H7 (cell line): ENCODE results near the gene PHLPP1. TPM values are rescaled to one million over a fixed set of nuclear protein-coding genes. Genes with fewer than 3 reads are reported as not detected.
A peak's percentile ranks its signal among the peaks of the same experiment; 100 is the strongest.

Experiments
- DNase-seq: peaks from one replicate; pipeline ENCODE4 v3.0.0; 2012
- H3K27me3 ChIP-seq: 2 replicates; pipeline ENCODE4 v1.6.0; 2011; ENCODE audit warnings: mild to moderate bottlenecking, low read length; ENCODE audit not compliant: control insufficient read depth, insufficient read depth
- H3K36me3 ChIP-seq: replicated peaks from 2 replicates; pipeline ENCODE4 v1.5.1; 2011; ENCODE audit warnings: low read length; ENCODE audit not compliant: control insufficient read depth, insufficient read depth
- H3K4me3 ChIP-seq: 2 replicates; pipeline ENCODE4 v1.5.1; 2011; ENCODE audit warnings: low read depth, mild to moderate bottlenecking, control low read depth, low read length, moderate library complexity; ENCODE audit not compliant: insufficient read depth
- total RNA-seq: library from RNA; depleted of rRNA; stranded (reverse); fragments of >200 nt; shearing (Covaris generic); gene quantifications from 2 replicates; pipeline ENCODE4 v1.2.3, GENCODE V29; 2014

PHLPP1 gene
- total RNA-seq, 1 experiment from 2014 or later = 23.0 TPM

DNA sequence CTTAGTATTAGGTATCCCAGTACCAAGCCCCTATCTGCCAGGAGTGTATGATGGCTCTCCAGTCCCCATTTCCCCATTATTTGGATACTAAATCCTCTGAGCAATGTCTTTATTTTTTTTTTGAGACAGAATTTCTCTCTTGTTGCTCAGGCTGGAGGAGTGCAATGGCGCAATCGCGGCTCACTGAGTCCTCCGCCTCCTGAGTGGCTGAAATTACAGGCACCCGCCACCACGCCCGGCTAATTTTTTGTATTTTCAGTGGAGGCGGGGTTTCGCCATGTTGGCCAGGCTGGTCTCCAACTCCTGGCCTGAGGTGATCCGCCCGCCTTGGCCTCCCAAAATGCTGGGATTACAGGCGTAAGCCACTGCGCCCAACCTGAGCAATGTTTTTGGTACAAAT lies 3.6 kb upstream of the PHLPP1 start:
- H3K36me3 ChIP-seq = no peaks in the 10 kb centered on the region
- no peaks in the 10 kb centered on the region; the same call in 1 of the 2 replicates for H3K27me3 ChIP-seq
- no peak for DNase-seq
- H3K4me3 ChIP-seq = no peak overlapping the region

DNA sequence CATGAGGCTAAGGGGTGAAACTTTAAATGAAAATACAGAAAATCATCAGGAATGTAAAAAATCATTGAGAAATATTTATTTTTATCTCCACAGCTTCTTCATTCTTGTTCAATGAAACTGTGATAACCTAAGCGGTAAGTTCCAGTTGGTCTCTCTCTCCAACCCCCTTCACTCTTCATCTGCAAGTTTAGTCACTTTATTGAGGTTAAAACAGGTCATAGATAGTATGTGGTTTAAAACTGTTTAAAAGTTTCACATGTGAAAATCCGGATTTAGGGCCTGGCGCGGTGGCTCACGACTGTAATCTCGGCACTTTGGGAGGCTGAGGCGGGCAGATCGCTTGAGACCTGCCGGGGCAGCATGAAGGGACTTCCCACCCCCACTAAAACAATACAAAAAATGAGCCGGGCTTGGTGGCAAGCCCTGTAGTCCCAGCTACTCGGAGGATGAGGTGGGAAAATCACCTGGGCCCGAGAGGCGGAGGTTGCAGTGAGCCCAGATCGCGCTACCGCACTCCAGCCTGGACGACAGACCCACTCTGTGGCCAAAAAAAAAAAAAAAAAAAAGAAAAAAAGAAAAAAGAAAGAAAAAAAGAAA lies 1.6 kb upstream of the PHLPP1 start:
- no peaks in the 10 kb centered on the region for H3K36me3 ChIP-seq

GRCh38 chr18:62714671-62715435 lies 488 bp upstream of the PHLPP1 start:
- DNase-seq = peak; percentile 96
- peak overlapping the region; percentile 78 for H3K4me3 ChIP-seq
- H3K36me3 ChIP-seq = no peaks in the 10 kb centered on the region
- H3K27me3 ChIP-seq = no peaks in the 10 kb centered on the region; the same call in 1 of the 2 replicates

More for the DNA sequence above, 1.6 kb upstream of the PHLPP1 start:
- no peak overlapping the region for H3K4me3 ChIP-seq
- no peaks in the 10 kb centered on the region; the same call in 1 of the 2 replicates for H3K27me3 ChIP-seq
- DNase-seq = no peak

DNA sequence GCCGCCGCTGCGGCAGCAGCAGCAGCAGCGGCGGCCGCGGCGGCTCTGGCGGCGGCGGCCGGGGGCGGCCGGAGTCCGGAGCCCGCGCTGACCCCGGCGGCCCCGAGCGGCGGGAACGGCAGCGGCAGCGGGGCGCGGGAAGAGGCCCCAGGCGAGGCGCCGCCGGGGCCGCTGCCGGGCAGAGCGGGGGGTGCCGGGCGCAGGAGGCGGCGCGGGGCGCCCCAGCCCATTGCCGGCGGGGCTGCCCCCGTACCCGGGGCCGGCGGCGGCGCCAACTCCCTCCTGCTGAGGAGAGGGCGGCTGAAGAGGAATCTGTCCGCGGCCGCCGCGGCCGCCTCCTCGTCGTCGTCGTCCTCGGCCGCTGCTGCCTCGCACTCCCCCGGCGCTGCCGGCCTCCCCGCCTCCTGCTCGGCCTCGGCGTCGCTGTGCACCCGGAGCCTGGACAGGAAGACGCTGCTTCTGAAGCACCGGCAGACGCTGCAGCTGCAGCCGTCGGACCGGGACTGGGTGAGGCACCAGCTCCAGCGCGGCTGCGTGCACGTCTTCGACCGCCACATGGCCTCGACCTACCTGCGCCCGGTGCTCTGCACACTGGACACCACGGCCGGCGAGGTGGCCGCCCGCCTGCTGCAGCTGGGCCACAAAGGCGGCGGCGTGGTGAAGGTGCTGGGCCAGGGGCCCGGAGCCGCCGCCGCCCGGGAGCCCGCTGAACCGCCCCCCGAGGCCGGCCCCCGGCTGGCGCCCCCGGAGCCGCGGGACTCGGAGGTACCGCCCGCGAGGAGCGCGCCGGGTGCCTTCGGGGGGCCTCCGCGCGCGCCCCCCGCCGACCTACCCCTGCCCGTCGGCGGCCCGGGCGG lies 646 bp downstream of the PHLPP1 start:
- Histone ChIP-seq H3K27me3 (no peaks in the 10 kb centered on the region; the same call in 1 of the 2 replicates), H3K36me3 (no peaks in the 10 kb centered on the region), H3K4me3 (peak overlapping the region; percentile 80)
- peak; percentile 76 for DNase-seq

- Histone ChIP-seq H3K27me3 (no peaks in the 10 kb centered on the region; the same call in 1 of the 2 replicates), H3K36me3 (no peaks in the 10 kb centered on the region), H3K4me3 (peak overlapping the region; percentile 80)
- peak; percentile 82 for DNase-seq
Measured at GRCh38 chr18:62716619-62717168, 1.4 kb downstream of the PHLPP1 start.

- H3K27me3 ChIP-seq = no peaks in the 10 kb centered on the region; the same call in 1 of the 2 replicates
- DNase-seq = no peak
- H3K36me3 ChIP-seq = no peaks in the 10 kb centered on the region
- peak overlapping the region; percentile 80 for H3K4me3 ChIP-seq
Measured at GRCh38 chr18:62717169-62717924, 2.0 kb downstream of the PHLPP1 start.

GRCh38 chr18:62717925-62718800 lies 2.8 kb downstream of the PHLPP1 start:
- peak overlapping the region; percentile 80 for H3K4me3 ChIP-seq
- no peaks in the 10 kb centered on the region for H3K36me3 ChIP-seq
- H3K27me3 ChIP-seq = no peaks in the 10 kb centered on the region; the same call in 1 of the 2 replicates
- no peak for DNase-seq

- no peaks in the 10 kb centered on the region for H3K36me3 ChIP-seq
- H3K27me3 ChIP-seq = no peaks in the 10 kb centered on the region; the same call in 1 of the 2 replicates
- H3K4me3 ChIP-seq = no peak overlapping the region
- DNase-seq = no peak
Measured at GRCh38 chr18:62720048-62720447, 4.7 kb downstream of the PHLPP1 start.

- no peaks in the 10 kb centered on the region for H3K36me3 ChIP-seq
- no peak overlapping the region for H3K4me3 ChIP-seq
- DNase-seq = no peak
- H3K27me3 ChIP-seq = no peaks in the 10 kb centered on the region; the same call in 1 of the 2 replicates
Measured at GRCh38 chr18:62720766-62721613, 5.6 kb downstream of the PHLPP1 start.

DNA sequence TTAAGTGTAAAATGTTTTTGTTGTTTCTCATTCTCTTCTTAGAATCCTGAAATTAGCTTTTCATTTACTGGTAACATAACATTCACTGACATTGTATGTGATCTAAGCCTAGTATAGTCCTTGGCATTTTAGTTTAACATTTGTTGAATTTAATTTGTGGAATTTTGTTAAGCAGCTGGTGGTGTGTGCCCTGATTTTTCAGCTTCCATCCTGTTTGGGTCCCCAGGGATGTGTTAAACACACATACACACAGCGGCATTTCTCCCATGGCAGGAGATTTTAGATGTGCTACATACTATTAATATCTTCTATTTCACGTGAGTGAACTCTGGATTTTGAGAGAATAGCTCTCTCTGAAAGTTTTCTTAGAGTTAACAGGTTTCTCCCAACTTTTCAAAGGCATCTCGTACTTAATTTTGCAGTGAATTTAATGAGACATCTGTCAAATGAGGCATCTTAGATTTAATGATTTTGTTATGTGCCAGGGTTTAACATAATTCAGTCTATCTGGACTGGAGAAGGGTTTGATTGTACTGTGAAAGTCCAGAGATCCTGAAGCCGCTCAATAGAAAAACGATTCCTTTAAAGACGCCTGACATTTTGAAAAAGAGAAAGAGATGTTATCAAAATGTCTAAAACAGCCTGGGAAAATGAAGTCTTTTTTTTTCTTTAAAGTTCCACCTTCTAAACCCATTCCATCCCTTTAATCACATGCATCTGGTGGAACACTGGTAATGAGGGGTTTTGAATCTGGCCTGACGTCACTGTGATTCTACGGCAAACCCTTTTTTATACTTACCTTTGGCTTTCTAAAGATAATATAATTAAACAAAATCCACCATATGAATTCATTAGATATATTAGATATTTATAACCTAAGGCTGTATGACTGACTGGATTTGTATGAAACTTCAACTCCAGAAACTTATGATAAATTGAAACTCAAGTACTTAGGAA lies 6.8 kb downstream of the PHLPP1 start:
- no peak for DNase-seq
- Histone ChIP-seq H3K4me3 (no peak overlapping the region), H3K27me3 (no peaks in the 10 kb centered on the region), H3K36me3 (no peaks in the 10 kb centered on the region)

- Histone ChIP-seq H3K36me3 (no peaks in the 10 kb centered on the region), H3K27me3 (no peaks in the 10 kb centered on the region), H3K4me3 (no peak overlapping the region)
- DNase-seq = no peak
Measured at GRCh38 chr18:62723666-62724281, 8.4 kb downstream of the PHLPP1 start.
